Mononuclear cell (primary cell): ENCODE results near the gene RPS6KA5. TPM values are rescaled to one million over a fixed set of nuclear protein-coding genes. Genes with fewer than 3 reads are reported as not detected.
"Not testable (repeated sequence)": the region's sequence is repeated elsewhere in the genome, so short reads cannot be mapped to it uniquely, and the experiment has no call there.

Experiments
- H3K27me3 ChIP-seq: 2 replicates; pipeline ENCODE4 v1.6.0; 2011; ENCODE audit warnings: low read length, control low read depth; ENCODE audit not compliant: insufficient read depth
- H3K4me1 ChIP-seq: 2 replicates; pipeline ENCODE4 v1.5.1; 2011; ENCODE audit warnings: mild to moderate bottlenecking, low read length, control low read depth; ENCODE audit not compliant: insufficient read depth
- H3K4me3 ChIP-seq: 2 replicates; pipeline ENCODE4 v1.5.1; 2011; ENCODE audit warnings: mild to moderate bottlenecking, low read length, moderate library complexity
- H3K9me3 ChIP-seq: 2 replicates; pipeline ENCODE4 v1.5.1; 2011; ENCODE audit warnings: low read depth, mild to moderate bottlenecking, control low read depth, low read length
- total RNA-seq: library from RNA; depleted of rRNA; stranded (reverse); fragments of >200 nt; gene quantifications from one replicate; pipeline ENCODE4 v1.2.3, GENCODE V29; 2012

Gene RPS6KA5
- total RNA-seq, 1 donor = 12.5 TPM

DNA sequence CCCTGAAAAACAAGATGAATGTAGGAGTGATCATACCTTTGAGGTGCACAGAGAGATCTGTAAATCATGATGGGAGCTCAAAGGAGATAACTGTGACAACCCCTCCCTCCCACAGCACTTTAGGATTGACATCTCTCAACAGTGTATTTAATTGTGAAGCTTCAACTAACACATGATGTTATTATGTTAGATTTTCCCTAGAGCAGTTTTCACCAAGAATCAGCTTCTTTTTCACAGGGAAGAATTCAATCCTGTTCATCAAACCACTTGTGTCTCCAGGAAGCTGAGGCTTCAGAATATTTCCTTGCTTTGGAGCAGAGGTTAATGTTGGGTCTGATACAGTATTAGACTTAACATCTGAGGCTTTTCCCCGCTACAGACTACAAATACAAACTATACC lies 11.8 kb downstream of the RPS6KA5 start:
- Histone ChIP-seq H3K4me1 (peaks cover 18% of the 10 kb centered on the region), H3K4me3 (no peak overlapping the region), H3K9me3 (no peaks in the 10 kb centered on the region), H3K27me3 (no peaks in the 10 kb centered on the region)

DNA sequence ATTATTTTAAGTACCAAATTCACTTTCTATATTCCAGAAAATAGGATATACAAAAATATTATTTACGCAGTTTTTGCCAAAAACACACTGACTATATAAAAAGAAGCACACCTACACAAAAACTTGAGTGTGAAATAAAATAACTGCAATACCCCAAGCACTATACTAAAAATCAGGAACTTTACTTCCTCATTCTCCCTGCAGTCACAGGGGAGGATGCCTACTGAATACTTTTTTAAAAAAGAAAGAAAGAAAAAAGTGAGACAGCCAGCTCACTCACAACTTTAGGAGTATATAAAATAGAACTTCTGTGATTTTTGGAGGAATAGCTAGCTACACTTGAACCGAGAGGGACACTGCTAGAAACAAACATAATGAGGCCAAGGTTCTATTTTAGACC lies 12.2 kb downstream of the RPS6KA5 start:
- no peak overlapping the region for H3K4me3 ChIP-seq
- H3K9me3 ChIP-seq = no peaks in the 10 kb centered on the region
- H3K4me1 ChIP-seq = peaks cover 18% of the 10 kb centered on the region
- H3K27me3 ChIP-seq = no peaks in the 10 kb centered on the region

DNA sequence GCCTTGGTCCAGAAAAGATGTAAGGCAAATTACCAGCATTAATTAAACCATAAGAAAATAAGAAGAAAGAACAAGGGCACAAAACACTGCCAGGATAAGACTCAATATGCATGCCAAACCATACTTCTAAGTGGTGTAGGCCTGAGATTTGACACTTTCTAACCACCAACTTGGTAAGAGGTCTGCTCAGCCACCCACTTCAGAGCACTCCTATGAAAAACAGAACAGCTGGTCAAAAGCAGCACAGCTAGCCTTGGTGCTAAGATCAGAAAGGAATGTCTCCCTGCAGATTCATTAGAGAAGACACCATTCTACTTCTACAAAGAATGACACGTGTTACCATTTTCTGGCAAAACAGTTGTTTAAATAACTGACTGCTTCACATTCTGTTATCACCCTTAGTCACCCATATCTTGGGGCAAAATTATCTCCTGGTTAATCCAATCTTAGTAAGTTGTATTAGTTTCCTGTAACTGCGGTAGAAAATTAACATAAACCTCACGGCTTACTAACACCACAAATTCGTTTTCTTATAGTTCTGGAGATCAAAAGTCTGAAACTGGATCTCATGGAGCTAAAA lies 13.2 kb downstream of the RPS6KA5 start:
- Histone ChIP-seq H3K4me1 (peaks cover 18% of the 10 kb centered on the region), H3K9me3 (no peaks in the 10 kb centered on the region), H3K4me3 (no peak overlapping the region), H3K27me3 (no peaks in the 10 kb centered on the region)

DNA sequence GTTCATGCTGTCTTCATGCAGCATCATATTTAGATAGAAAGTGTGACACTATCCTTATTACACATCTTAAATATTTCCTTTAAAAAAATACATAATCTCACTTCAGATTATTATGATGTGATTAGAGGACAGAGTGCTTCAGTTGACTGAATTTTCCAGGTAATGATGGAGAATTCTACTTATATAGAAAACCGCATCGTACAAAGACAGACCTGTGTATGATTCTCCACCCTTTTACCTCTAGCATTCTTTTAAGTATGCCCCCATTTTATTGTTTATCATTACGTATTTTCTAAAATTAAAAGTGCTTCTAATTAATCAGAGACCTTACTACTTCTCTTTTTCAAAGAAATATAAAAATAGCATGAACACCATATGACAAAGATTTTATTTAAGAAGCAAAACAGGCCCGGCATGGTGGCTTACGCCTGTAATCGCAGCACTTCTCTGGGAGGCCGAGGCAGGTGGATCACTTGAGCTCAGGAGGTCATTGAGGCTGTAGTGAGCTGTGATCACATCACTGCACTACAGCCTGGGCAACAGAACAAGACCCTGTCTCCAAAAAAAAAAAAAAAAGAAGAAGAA lies 13.9 kb downstream of the RPS6KA5 start:
- Histone ChIP-seq H3K4me3 (no peak overlapping the region), H3K4me1 (peaks cover 18% of the 10 kb centered on the region), H3K27me3 (no peaks in the 10 kb centered on the region), H3K9me3 (no peaks in the 10 kb centered on the region)

DNA sequence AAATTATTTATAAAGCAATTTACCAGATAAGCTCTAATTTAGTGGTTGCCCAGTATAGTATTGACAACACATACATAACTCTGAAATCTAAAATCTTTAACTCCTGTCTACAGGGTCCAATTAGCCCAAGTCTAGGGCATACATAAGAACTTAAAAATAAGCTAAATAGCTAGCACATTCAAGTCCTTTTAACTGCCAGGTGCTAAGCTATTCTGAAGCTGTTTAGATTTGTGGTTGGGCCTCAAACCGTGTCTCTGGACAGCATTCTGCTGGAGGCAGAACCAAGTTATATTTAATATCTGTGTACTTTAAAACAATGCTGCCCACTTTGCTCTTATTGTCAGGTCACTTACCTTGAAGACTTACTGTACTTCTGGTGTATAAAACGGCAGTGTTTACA lies 19.0 kb downstream of the RPS6KA5 start:
- Histone ChIP-seq H3K27me3 (no peaks in the 10 kb centered on the region), H3K4me3 (no peak overlapping the region), H3K9me3 (no peaks in the 10 kb centered on the region), H3K4me1 (peaks cover 4% of the 10 kb centered on the region)

DNA sequence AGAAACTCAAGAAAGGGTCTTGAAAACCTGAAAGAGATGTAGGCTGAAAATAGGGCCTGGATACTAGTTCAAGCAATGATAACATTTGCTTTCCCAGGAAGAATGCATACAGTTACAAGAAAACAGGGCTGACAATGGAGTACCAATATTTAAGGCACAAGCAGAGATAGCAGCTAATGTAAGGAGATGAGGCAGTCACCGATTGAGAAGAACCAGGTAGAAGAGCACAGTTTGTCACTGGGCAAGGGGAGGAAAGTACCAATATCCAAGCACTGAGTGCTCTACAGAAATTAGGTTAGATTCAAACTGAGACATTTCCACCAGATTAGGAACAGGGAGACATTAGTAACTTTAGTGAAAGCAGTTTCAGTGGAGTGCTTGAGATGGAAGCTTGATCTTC lies 19.9 kb downstream of the RPS6KA5 start:
- Histone ChIP-seq H3K4me1 (peaks cover 4% of the 10 kb centered on the region), H3K27me3 (no peaks in the 10 kb centered on the region), H3K4me3 (no peak overlapping the region), H3K9me3 (no peaks in the 10 kb centered on the region)

DNA sequence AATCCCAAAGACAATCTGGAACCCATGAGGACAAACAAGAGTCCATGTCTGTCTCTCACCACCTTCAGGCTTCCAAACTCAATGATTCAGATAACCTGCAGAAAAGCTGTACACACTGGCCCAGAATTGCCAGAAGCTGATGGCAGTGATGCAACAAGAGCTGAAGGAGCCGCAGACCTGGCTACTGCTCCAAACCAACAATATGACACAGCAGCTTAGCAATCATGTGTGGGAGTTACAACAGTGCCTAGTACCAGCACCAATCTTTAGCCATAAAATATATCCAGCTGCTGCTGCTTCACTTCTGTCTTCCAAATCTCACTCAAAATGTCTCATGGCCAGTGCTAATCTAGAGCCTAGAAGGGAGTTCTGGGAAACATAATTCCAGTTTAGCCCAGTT lies 22.0 kb downstream of the RPS6KA5 start:
- Histone ChIP-seq H3K4me1 (peaks cover 9% of the 10 kb centered on the region), H3K4me3 (no peak overlapping the region), H3K9me3 (no peaks in the 10 kb centered on the region), H3K27me3 (no peaks in the 10 kb centered on the region)

DNA sequence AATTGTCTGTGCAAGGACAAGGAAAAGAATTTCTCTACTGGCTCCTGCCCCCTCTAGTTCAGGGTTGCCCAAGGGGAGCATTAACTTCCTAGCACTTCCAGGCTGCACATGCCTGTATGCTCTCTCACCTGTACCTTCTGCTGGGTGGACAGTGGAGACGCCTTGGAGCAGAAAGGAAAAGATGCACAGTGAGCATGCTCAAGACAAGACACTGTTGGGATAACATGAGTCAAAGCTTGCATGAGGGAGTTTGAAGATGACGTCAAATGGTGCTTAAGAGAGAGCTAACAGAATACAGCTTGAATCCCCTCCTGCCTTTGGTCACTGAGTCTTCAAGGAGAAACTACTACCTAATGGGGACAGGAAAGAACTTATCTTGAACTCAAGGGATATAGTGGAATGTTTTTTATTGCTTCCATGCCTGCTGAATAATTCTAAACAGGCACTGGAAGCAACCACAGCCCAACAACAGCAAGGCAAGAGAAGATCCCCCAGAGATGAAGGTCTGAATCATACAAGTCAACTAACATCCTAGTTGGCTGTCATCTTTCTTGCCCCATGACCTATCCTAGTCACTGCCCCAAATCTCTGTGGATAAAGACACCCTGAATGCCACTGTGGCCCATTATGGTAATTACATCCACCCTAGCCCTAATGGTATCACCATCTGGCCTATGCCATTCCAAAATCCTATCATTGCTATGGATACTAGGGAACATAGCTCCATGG lies 23.5 kb downstream of the RPS6KA5 start:
- peaks cover 14% of the 10 kb centered on the region for H3K4me1 ChIP-seq
- H3K4me3 ChIP-seq = no peak overlapping the region
- no peaks in the 10 kb centered on the region for H3K9me3 ChIP-seq
- no peaks in the 10 kb centered on the region for H3K27me3 ChIP-seq

DNA sequence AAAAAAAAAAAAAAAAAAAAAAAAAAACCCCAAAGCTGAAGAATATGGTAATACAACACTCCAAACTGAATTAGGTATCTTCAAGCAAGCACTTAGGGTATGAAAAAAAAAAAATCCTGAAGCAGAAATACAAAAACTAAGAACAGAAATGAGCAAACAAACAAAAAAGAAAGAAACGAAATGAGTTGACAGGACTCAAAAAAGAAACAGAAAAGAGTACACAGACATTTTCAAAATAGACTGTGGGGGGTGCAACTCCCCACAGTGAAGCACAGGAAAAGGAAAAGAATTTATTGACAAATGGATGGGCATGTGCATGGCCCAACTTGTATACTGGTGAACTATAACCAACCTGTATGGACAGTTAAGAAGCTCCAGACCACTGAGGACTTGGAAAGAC lies 24.6 kb downstream of the RPS6KA5 start:
- Histone ChIP-seq H3K4me3 (no peak overlapping the region), H3K9me3 (no peaks in the 10 kb centered on the region), H3K27me3 (no peaks in the 10 kb centered on the region), H3K4me1 (peaks cover 15% of the 10 kb centered on the region)

DNA sequence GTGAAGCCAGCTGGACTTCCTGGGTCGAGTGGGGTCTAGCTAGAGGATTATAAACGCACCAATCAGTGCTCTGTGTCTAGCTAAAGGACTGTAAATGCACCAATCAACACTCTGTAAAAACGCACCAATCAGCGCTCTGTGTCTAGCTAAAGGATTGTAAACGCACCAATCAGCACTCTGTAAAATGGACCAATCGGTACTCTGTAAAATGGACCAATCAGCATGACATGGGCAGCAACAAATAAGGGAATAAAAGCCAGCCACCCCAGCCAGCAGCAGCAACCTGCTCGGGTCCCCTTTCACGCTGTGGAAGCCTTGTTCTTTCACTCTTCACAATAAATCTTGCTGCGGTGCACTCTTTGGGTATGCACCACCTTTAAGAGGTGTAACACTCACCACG lies 26.1 kb downstream of the RPS6KA5 start:
- not testable (repeated sequence) for H3K9me3 ChIP-seq, H3K27me3 ChIP-seq, H3K4me3 ChIP-seq
- H3K4me1 ChIP-seq = peaks cover 23% of the 10 kb centered on the region

DNA sequence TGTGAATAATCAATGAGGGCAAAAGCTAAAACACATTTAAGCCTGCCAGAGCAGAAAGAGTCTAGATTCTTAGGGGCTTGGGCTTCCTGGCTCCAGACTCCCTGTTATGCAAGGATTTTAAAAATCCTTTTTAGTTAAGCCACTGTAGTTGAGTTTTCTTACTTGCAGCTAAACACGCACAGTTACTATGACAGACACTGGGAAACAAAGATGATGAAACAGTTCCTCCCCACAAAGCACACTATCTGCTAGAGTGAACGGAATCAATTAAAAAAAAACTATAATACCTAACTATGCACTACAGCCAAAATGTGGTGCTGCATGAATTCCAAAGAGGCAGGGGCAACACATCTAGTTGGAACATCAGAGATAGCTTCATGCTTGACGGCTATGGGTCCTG lies 28.2 kb downstream of the RPS6KA5 start:
- Histone ChIP-seq H3K4me1 (peaks cover 19% of the 10 kb centered on the region), H3K4me3 (no peak overlapping the region)

DNA sequence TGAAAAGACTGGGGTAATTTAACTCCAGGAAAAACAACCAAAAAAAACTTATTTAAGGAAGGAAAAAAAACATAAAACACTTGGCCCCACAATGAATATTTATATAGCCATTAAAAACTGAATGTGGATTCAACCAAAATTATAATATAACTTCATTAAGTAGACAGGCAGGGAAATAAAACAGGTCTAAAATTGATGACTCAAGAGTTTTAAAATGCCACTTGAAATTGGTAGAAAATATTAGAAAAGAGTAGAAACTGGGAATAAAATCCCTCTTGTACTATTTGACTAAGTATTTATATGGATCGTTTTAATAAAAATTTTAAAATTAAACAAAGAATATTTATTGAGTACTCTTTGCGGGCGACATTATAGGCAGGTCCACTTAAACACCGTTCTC lies 28.8 kb downstream of the RPS6KA5 start:
- Histone ChIP-seq H3K27me3 (no peaks in the 10 kb centered on the region), H3K4me1 (peaks cover 19% of the 10 kb centered on the region), H3K9me3 (no peaks in the 10 kb centered on the region), H3K4me3 (no peak overlapping the region)

More for the DNA sequence above, 28.2 kb downstream of the RPS6KA5 start:
- Histone ChIP-seq H3K27me3 (no peaks in the 10 kb centered on the region), H3K9me3 (no peaks in the 10 kb centered on the region)

DNA sequence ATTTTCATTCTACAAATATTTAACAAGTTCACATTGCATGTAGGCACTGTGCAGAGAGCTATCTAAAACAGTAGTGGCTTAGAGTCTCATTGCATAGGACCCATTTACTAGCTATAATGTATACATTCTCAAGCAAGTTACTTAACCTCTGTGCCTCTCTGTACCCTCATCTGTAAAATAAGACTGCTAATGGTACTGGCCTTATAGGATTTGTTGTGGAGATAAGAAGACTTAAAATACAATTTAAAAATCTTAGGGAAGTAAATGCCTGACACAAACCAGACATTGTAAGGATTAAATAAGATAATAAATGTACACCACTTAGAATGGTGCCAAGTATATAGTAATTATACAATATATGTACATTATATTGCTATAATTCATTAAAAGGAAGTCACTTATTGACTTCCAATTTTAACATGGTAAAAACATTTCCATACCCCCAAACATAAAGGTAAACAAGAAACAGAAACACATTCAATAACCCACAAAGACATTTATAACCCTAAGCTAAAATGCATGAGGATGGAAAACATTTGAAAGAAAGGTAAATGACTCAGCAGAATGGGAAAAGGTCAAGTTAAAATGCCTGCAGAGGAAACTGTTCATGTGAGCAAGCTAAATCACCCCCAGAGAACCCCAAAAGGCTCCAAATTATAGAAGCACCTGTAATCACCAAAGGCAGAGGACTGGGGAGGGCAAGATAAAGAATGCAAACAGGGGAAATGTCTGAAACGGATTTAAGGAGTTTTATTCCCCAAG lies 30.8 kb downstream of the RPS6KA5 start:
- Histone ChIP-seq H3K9me3 (no peaks in the 10 kb centered on the region), H3K4me3 (no peak overlapping the region), H3K27me3 (no peaks in the 10 kb centered on the region)

DNA sequence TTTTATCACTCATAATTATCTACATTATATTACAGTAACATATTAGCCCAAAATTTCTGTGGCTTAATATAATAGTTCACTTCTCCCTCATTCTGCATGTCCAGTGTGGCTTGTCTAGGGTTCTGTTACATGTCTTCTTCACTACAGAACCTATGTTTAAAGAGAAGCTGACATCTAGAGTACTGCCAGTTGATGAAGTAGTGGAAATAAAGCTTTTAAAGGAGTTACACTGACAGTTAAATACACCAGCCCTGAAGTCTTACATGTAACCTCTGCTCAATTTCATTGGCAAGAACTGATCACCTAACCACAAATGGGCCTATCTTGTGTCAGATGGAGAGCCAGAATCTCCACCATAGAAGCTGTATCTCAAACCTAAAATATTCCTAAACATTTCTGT lies 32.9 kb downstream of the RPS6KA5 start:
- peaks cover 23% of the 10 kb centered on the region for H3K4me1 ChIP-seq
- H3K9me3 ChIP-seq = no peaks in the 10 kb centered on the region
- no peaks in the 10 kb centered on the region for H3K27me3 ChIP-seq
- H3K4me3 ChIP-seq = no peak overlapping the region

More for the DNA sequence above, 30.8 kb downstream of the RPS6KA5 start:
- H3K4me1 ChIP-seq = peaks cover 14% of the 10 kb centered on the region

DNA sequence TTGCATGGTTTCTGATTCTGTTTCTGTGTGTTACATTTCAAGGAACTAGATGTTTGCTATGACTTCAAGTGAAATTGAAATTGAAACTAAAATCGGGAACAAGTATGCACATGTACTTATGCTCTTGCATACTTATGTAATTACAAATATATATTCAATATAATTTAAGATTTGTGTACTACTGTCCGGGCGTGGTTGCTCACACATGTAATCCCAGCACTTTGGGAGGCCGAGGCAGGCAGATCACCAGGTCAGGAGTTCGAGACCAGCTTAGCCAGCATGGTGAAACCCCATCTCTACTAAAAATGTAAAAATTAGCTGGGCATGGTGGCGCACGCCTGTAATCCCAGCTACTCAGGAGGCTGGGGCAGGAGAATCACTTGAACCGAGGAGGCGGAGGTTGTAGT lies 37.8 kb downstream of the RPS6KA5 start:
- H3K9me3 ChIP-seq, H3K27me3 ChIP-seq: not testable (repeated sequence)
- peak overlapping the region; percentile 37 for H3K4me3 ChIP-seq
- H3K4me1 ChIP-seq = peaks cover 20% of the 10 kb centered on the region
